Cardiac fibroblast (primary cell): ENCODE measurements around the gene CPNE5.

Experiments used
- DNase-seq, 2 donors: peaks; one replicate each; pipeline versions ENCODE4 v3.0.0 to v3.0.0-alpha.2; 2010; ENCODE audit warnings: low read depth in 2 of 2
- H3K4me3 ChIP-seq, 2 donors: replicated peaks in 1 of 2; 1 replicate in 1 of 2; 2 replicates in 1 of 2; pipeline ENCODE4 v1.5.1; 2011; ENCODE audit warnings: low read depth in 2 of 2, low read length in 2 of 2, mild to moderate bottlenecking in 2 of 2, moderate library complexity in 1 of 2
- TF ChIP-seq, protein P1 (sequence below): IDR thresholded peaks from one replicate; pipeline ENCODE4 v1.5.1; 2011; ENCODE audit warnings: low read depth, mild to moderate bottlenecking, low read length, inconsistent platforms

Gene CPNE5

DNA sequence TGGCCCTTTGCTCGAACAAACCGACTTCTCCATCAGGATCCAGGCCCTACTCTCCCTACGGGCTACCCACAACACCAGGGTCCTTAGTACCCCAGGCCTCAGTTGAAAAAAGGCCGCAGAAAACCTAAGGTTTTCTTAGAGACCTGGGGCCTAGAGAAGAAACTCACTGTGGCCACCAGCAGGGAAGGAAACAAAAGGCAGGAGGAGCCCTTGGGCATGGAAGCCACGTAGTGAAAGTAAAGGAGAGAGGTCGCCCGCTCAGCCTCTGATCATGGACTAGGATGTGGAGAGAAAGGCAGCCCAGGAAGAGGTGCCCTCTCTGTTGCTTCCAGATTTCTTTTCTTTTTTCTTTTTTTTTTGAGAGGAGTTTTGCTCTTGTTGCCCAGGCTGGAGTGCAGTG, 31.5 kb downstream of the CPNE5 start:
- TF ChIP-seq, protein P1, sequence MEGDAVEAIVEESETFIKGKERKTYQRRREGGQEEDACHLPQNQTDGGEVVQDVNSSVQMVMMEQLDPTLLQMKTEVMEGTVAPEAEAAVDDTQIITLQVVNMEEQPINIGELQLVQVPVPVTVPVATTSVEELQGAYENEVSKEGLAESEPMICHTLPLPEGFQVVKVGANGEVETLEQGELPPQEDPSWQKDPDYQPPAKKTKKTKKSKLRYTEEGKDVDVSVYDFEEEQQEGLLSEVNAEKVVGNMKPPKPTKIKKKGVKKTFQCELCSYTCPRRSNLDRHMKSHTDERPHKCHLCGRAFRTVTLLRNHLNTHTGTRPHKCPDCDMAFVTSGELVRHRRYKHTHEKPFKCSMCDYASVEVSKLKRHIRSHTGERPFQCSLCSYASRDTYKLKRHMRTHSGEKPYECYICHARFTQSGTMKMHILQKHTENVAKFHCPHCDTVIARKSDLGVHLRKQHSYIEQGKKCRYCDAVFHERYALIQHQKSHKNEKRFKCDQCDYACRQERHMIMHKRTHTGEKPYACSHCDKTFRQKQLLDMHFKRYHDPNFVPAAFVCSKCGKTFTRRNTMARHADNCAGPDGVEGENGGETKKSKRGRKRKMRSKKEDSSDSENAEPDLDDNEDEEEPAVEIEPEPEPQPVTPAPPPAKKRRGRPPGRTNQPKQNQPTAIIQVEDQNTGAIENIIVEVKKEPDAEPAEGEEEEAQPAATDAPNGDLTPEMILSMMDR, result no peak
- DNase-seq, result no peak
- no peak overlapping the region for H3K4me3 ChIP-seq

DNA sequence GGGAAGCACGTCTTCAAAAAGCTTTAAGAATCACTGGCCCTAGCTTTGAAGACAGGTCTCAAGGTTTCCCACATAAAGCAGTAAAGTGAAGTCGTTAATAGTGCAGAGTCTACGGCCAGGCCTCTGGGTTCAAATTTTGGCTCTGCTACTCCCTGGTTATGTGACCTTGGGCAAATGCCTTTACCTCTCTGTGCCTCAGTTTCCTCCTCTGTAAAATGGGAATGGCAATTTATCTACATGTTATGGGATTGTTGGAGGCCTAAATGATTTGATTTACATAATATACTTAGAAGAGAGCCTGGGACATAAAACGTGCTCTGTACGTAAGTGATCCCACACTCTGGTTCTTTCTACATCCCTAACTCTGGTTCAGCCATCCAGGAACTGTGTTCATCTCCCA, 32.1 kb downstream of the CPNE5 start:
- DNase-seq, result no peak
- H3K4me3 ChIP-seq, result no peak overlapping the region
- TF ChIP-seq, protein P1, result no peak

DNA sequence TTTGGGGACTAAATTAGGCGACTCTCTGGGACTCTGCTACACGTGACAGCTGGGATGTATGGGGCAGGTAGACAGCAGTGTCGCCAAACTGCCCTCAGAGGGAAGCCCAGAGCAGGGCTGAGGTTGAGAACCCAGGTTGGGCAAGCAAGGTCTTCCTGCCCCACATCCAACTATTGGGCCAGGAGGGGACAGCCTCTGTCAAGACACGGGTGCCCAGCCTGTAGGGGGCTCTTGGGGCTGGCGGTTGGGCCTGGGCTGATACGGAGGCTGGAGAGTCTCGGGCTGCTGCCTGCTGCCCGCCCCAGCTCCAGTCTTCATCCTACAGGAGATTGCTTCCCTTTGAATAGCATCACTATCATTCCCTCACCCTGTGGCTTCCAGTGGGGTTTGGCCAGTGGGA, 33.3 kb downstream of the CPNE5 start:
- DNase-seq, result no peak
- no peak overlapping the region for H3K4me3 ChIP-seq
- TF ChIP-seq, protein P1, result no peak

DNA sequence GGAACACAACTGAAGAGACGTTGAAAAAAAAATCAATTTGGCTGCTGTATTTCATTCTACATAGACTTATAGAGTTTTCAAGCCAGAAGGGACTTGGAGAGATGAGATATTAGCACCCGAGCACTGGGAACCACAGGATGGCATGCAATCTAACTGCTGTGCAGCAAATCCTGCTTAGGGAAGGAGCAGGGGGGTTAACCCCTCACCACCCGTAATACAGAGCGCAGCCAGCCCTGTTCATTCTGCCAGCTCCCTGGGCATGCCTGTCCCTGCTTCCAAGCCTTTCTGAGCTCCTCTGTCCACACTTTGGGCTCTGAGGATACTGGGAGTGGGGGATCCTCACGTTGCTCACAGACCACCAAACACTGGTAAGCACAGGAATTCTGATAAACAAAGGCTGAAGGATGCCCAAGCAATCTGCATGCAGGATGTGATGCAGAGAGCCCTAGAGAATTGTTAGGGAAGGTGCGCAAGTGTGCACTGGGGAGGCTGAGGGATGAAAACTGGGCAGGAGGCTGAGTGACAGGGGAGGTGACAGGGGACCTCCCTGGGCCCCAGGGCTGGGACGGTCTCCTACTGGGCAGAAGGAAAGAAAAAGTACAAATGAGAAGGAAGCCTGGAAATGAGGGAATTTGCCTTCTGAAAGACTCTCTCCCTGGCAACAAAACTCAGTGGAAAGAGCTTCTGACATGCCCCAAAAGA, 34.0 kb downstream of the CPNE5 start:
- TF ChIP-seq, protein P1, result no peak
- no peak for DNase-seq
- no peak overlapping the region for H3K4me3 ChIP-seq

DNA sequence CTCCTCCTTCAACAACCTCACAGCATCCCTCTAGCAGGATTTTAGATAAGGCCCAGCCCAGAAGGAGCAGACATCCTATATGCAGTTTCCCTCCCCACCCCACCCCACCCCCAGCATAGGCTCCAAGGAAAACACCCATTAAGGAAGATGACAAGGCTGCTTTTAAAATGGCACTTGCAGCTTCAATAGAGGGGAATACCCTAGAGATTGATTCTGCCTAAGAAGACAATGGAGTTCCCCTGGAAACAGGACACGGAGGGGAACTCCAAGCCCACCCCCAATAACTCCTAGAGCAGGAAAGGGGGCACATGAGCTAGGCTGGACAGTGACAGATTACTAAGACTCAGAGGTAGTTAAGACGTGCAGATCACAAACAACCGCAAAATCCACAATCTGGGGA, 34.7 kb downstream of the CPNE5 start:
- no peak for DNase-seq
- TF ChIP-seq, protein P1, result no peak
- H3K4me3 ChIP-seq, result no peak overlapping the region

DNA sequence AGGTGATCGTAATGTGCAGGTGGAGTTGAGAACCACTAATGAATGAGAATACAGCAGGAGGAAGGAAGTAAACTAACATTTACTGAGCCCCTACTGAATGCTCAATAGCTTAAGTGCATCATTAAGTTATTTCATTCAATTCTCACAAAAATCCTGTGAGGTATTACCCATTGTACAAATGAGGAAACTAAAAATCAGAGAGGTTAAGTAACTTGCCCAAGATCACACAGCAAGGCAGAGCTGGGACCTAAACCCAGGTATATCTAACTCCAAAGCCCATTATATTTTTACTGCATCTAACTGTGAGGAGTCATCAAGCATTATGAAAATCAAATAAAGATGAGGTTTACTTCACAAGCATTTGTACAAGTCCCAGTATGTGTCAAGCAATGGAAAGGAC, 35.3 kb downstream of the CPNE5 start:
- TF ChIP-seq, protein P1, result no peak
- no peak overlapping the region for H3K4me3 ChIP-seq
- no peak for DNase-seq

DNA sequence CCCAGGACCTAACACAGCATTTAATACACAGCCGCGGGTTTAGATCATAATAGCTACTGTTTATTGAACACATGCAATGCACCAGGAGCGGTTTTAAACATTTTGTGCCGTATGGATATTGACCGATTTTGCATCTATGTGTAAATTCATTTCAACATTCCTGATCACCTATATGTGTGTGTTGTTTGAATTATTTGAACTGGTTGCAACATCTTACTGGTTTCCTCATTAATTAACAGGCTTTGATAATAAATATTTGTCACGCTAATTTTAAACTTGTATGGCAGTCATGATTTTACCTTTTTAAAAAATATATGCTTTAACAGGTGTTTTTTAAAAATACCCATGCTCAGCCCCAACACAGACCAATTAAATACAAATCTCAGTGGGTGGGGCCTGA, 35.8 kb downstream of the CPNE5 start:
- no peak for DNase-seq
- TF ChIP-seq, protein P1, result no peak
- no peak overlapping the region for H3K4me3 ChIP-seq
